ENCODE results near the gene APOD. TPM values are rescaled to one million over a fixed set of nuclear protein-coding genes. Genes with fewer than 3 reads are reported as not detected.
"Not testable (repeated sequence)": the region's sequence is repeated elsewhere in the genome, so short reads cannot be mapped to it uniquely, and the experiment has no call there.

APOD gene
- polyA plus RNA-seq, 1 experiment = 8.3 TPM

DNA sequence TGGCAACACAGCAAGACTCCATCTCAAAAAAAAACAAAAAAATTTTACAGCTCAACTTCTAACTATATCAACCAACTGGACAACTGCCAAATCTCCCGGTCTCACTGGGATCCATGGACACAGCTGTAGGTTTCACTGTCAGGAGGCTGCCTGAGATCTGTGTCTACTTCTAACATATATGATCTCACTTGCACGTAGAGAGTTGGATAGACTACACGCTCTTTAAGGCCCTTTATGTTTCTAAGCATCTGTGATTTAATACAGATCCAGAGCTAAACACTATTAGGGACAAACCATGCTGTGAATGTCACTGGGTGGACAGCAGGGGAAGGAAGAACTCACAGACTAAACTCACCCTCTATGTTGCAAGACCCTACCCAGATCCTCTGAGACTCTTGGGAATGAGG, 13.0 kb upstream of the APOD start:
- ChIA-PET CTCF (no interaction called here), POLR2A (no interaction called here)
- TF ChIP-seq, protein P1, sequence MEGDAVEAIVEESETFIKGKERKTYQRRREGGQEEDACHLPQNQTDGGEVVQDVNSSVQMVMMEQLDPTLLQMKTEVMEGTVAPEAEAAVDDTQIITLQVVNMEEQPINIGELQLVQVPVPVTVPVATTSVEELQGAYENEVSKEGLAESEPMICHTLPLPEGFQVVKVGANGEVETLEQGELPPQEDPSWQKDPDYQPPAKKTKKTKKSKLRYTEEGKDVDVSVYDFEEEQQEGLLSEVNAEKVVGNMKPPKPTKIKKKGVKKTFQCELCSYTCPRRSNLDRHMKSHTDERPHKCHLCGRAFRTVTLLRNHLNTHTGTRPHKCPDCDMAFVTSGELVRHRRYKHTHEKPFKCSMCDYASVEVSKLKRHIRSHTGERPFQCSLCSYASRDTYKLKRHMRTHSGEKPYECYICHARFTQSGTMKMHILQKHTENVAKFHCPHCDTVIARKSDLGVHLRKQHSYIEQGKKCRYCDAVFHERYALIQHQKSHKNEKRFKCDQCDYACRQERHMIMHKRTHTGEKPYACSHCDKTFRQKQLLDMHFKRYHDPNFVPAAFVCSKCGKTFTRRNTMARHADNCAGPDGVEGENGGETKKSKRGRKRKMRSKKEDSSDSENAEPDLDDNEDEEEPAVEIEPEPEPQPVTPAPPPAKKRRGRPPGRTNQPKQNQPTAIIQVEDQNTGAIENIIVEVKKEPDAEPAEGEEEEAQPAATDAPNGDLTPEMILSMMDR (IDR thresholded peaks at IDR 0.05; ENCODE audit: insufficient read depth, low read depth, low read length) = no peak
- no peaks in the 10 kb centered on the region; the same call in 1 of the 2 replicates for H3K27me3 ChIP-seq (ENCODE audit: control insufficient read depth, insufficient read depth, low read length)
- H3K4me3 ChIP-seq (ENCODE audit: low read depth, low read length) = no peak overlapping the region
- no peak for DNase-seq (ENCODE audit: low read depth)
- no peaks in the 10 kb centered on the region for H3K36me3 ChIP-seq (ENCODE audit: control insufficient read depth, insufficient read depth, low read length)

DNA sequence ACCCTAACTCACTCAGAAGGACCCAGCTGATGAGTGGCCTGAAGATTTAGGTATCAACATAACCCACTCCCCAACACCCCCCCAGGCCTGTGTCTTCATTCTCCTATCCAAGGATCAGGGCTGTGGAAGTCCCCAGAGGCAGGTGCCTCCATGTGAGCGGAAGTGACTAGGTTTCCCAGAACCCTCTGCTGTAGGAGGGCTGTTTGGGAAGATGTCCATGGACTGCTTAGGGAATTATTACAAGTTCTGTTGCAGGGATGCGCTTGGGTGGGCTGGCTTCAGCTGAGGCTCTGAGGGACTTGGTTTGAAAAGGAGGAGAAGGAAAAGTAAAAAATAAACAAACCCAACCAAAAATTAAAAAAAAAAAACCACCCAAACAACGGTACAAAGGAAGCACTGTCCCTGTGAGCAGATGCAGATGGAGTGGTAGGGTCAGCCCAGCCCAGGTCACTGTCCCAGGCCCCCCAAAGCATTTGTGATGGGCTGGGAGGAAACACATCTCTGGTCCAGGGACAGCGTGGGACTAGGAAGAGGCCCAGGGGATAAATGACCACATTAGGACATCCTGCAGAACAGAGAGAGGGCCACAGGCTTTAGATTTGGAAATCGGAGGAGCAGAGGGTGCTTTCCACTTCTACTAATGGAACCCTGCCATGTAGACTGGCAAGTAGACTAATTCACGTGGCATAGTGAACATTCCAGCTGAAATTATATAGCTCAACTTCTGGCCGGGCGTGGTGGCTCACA, 12.2 kb upstream of the APOD start:
- Histone ChIP-seq H3K4me3 (ENCODE audit: low read depth, low read length) (no peak overlapping the region), H3K36me3 (ENCODE audit: control insufficient read depth, insufficient read depth, low read length) (no peaks in the 10 kb centered on the region), H3K27me3 (ENCODE audit: control insufficient read depth, insufficient read depth, low read length) (no peaks in the 10 kb centered on the region; the same call in 1 of the 2 replicates)
- CTCF ChIA-PET = no interaction called here
- TF ChIP-seq, protein P1 (IDR thresholded peaks at IDR 0.05; ENCODE audit: insufficient read depth, low read depth, low read length) = no peak
- POLR2A ChIA-PET = no interaction called here
- DNase-seq (ENCODE audit: low read depth) = no peak

DNA sequence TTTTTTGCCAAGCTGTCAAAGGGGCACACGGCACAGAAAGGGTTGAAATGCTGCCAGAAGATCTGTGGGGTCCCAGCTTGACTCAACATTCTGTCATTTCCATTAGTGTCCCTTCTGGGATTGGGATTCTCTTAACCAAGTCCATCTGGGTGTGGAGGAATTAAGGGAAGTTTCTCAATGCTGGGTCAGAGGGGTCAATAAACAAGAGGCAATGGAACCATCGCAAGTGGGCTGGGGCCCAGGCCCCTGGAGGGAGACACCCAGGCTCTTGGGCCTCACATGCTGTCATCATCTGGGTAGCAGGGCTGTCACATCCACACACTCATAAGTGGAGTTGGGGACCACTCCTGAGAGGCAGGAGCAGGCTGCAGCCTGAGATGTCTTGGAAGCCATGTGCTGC, 8.1 kb upstream of the APOD start:
- no peak overlapping the region for H3K4me3 ChIP-seq (ENCODE audit: low read depth, low read length)
- TF ChIP-seq, protein P1 (IDR thresholded peaks at IDR 0.05; ENCODE audit: insufficient read depth, low read depth, low read length) = no peak
- POLR2A ChIA-PET = no interaction called here
- CTCF ChIA-PET = interaction anchor here (0.6 kb wide), 1 partner anchor 10 kb away, joined by 3 read pairs; no protein-coding TSS in a partner anchor
- DNase-seq (ENCODE audit: low read depth) = no peak
- H3K27me3 ChIP-seq (ENCODE audit: control insufficient read depth, insufficient read depth, low read length) = peaks cover 1% of the 10 kb centered on the region; the same call in 1 of the 2 replicates
- no peaks in the 10 kb centered on the region for H3K36me3 ChIP-seq (ENCODE audit: control insufficient read depth, insufficient read depth, low read length)

DNA sequence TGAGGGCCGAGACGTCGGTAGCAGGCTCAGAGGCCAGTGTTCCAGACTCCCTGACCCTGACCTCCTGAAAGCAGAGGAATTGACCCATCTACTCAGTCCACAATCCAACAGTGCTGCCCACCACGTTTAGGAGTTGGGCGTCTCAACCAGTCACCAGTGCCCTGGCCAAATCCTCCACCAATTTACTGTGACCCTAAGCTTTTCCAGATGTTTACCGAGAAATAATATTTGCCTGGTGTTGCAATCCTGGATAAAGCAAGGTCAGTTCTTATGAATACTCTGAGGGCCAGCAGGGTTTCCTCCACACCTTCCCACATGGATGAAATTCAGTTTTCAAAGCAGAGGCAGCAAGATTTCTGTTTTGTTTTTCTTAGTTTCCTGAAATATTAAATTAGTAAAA, 7.5 kb upstream of the APOD start:
- no peak for DNase-seq (ENCODE audit: low read depth)
- no peaks in the 10 kb centered on the region for H3K36me3 ChIP-seq (ENCODE audit: control insufficient read depth, insufficient read depth, low read length)
- TF ChIP-seq, protein P1 (IDR thresholded peaks at IDR 0.05; ENCODE audit: insufficient read depth, low read depth, low read length) = no peak
- no peak overlapping the region for H3K4me3 ChIP-seq (ENCODE audit: low read depth, low read length)
- ChIA-PET CTCF (interaction anchor here (0.6 kb wide), 1 partner anchor 9 kb away, joined by 3 read pairs; no protein-coding TSS in a partner anchor), POLR2A (no interaction called here)
- peaks cover 1% of the 10 kb centered on the region; the same call in 1 of the 2 replicates for H3K27me3 ChIP-seq (ENCODE audit: control insufficient read depth, insufficient read depth, low read length)

DNA sequence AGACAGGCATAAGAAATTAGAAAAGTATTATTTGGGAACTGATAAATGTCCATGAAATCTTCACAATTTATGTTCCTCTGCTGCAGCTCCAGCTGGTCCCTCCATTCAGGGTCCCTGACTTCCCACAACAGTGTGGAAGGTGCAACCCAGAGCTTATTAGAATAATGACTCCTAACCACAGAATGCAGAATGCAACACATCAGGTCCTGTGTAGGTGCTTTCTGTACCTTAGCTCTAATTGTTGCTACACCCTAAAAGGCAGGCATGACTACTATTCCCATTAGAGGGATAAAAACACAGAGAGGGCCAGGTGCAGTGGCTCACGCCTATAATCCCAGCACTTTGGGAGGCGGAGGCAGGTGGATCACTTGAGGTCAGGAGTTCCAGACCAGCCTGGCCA, 6.6 kb upstream of the APOD start:
- H3K36me3 ChIP-seq (ENCODE audit: control insufficient read depth, insufficient read depth, low read length); CTCF ChIA-PET; POLR2A ChIA-PET: not testable (repeated sequence)

DNA sequence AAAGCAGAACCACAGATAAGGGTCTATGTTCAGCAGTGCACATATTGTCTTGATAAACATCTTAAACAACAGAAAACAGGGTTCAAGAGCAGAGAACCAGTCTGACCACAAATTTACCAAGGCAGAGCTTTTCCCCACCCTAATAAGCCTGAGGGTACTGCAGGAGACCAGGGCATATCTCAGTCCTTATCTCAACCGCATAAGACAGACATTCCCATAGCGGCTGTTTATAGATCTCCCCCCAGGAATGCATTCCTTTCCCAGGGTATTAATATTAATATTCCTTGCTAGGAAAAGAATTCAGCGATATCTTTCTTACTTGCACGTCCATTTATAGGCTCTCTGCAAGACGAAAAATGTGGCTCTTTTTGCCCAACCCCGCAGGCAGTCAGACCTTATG, 6.1 kb upstream of the APOD start:
- H3K4me3 ChIP-seq (ENCODE audit: low read depth, low read length); CTCF ChIA-PET; H3K27me3 ChIP-seq (ENCODE audit: control insufficient read depth, insufficient read depth, low read length); DNase-seq (ENCODE audit: low read depth); POLR2A ChIA-PET; H3K36me3 ChIP-seq (ENCODE audit: control insufficient read depth, insufficient read depth, low read length): not testable (repeated sequence)

More for the DNA sequence above, 6.6 kb upstream of the APOD start:
- DNase-seq (ENCODE audit: low read depth); H3K27me3 ChIP-seq (ENCODE audit: control insufficient read depth, insufficient read depth, low read length); H3K4me3 ChIP-seq (ENCODE audit: low read depth, low read length): not testable (repeated sequence)

Data from BJ (cell line).